GM19043 (cell line): ENCODE measurements around the gene TMEM185B.
A peak's percentile ranks its signal among the peaks of the same experiment; 100 is the strongest.
"Not testable (repeated sequence)": the region's sequence is repeated elsewhere in the genome, so short reads cannot be mapped to it uniquely, and the experiment has no call there.

ENCODE experiments used
- ATAC-seq: cut with Tn5 transposase; IDR thresholded peaks from one replicate; pipeline ENCODE4 v1.9.1; 2021; ENCODE audit warnings: low read depth; ENCODE audit not compliant: unreplicated experiment

Gene TMEM185B

DNA sequence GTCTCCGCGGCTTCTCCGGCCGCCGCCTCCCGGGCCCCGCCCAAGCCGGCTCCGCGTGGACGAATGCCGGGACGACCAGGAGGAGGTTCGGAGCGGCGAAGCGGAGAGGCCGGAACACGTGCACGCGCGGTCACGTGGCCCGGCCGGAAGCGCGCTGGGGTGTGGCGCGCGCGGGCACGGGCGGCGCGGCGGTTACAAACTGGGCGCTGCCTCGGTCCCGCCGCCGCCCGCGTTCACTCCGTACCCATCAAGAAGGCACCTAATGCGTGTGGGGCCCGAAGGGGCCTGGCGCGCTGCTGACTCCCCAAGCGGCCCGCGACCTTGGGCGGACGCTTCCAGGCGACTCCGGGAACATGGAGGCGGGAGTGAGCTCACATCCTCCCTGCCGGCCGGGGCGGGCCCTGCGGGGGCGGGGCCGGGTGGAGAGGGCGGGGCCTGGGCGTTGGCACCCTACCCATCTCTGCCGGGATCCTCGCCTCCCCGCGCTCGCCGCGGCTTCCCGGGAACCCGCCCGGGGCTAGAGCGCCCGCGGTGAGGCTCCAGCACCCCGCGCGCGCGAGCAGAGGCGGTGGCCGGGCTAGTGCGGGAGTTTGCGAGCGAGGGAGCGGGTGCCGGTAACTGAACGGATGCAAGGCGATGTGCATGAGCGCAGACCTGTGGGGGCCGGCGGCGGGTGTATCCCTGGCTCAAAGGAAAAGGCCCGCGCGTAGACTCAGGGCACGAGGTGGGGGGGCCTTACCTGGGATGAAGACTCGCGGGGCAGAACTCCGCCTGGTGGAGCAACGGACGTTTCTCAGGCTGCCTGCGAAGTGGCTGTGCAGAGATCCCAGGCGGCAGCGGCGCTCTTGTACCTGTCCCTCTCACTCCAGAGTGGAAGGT, at the start of gene TMEM185B:
Gene TMEM185B (minus strand): TSS at position 367 of the 879 bp plus-strand sequence. CDS start 424 bp downstream, outside the sequence.
- ATAC-seq = peak; percentile 82

DNA sequence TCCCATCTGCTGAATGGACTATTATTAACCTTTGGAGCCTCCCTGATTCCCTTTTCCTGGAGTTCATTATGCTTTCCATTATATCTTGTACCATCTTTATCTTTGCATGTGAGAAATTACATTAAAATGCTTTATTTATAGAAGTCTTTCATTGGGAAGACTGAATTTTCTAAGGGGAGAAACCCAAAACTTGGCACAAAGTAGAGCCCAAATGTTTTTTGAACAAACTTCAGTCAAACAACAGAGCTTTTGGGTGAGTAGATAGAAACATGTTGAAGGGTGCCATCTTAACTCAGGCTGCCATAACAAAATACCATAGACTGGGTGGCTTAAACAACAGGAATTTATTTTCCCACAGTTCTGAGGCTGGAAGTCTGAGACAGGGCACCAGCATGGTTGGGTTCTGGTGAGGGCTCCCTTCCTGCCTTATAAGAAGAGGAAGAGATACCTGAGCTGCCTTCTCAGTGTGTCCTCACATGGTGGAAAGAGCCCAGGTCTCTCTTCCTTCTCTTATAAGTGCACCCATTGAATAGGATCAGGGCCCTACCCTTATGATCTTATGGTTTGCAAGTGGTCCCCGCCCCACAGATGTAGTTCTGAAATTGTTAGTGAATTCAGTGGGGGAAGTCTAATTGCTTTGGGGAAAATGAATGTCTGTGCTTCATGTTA, 48.6 kb upstream of the TMEM185B start:
- ATAC-seq = no peak

DNA sequence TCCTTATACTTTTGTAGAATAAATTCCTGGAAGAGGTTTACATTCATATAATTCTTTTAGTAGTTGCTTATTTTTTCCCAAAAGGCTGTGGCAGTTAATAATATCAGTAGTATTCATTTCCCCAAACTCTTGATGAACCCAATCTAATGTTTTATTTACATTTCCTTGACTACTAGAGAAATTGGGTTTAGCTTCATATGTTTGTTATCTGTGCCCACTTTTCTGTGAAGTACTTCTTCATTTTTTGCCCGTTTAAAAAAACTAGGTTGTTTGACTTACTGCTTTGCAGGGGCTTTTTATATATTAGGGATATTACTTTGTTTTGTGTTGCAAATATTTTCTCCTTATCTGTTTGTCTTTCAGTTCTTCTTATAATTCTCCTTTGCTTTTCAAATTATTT, 46.6 kb upstream of the TMEM185B start:
- ATAC-seq = no peak

DNA sequence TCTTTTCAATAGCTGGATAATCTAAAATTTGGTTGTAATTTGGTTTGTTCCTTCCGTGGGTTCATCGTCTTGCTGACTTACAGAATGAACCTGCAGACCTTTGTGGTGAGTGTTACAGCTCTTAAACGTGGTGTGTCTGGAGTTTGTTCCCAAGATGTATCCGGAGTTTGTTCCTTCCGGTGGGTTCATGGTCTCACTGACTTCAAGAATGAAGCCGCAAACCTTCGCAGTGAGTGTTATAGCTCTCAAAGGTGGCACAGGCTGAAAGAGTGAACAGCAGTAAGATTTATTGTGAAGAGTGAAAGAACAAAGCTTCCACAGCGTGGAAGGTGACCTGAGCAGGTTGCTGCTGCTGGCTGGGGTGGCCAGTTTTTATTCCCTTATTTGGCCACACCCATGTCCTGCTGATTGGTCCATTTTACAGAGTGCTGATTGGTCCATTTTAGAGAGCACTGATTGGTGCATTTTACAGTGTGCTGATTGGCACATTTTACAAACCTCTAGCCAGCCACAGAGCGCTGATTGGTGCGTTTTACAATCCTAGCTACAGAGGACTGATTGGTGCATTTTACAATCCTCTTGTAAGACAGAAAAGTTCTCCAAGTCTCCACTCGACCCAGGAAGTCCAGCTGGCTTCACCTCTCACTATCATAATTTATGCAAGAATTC, 46.0 kb upstream of the TMEM185B start:
- ATAC-seq = no peak

- ATAC-seq = no peak
These were observed 44.1 kb upstream of the TMEM185B start for GRCh38 chr2:120267348-120267747.

DNA sequence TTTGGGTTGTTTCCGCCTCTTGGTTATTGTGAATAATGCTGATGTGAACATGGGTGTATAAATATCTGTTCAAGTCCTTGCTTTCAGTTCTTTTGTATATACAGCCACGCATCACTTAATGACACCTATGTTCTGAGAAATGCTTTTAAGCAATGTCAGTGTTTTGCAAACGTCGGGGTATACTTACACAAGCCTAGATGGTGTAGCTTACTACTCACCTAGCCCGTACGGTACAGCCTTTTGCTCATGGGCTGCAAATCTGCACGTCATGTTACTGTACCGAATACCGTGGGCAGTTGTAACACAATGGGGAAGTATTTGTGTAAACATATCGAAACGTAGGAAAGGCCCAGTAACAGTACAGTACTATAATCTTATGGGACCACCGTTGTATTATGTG, 41.8 kb upstream of the TMEM185B start:
- ATAC-seq = peak; percentile 44

DNA sequence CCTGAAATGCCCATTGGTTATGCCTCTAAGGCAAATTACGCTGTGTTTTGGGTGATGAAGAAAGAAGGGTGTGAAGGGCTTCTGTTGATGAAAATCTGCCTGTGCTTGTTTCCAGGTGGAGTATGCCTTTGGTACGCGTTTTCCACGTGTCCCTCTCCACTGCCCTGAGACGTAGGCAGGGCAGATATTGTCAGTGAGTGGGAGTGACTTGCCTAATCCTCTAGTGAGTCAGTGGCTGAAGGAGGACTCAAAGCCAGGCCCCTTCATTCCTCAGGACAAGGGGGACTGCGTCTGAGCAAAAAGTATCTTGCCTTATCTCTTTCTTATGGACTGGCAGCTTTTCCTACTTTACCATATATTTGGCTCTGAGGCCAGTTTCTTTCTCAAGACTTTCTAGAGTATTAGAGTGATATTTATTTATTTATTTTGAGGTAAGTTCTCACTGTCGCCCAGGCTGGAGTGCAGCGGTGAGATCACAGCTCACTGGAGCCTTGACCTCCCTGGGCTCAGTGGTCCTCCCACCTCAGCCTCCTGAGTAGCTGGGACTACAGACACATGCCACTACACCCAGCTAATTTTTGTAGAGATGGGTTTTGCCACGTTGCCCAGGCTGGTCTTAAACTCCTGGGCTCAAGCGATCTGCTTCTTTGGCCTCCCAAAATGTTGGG, 39.7 kb upstream of the TMEM185B start:
- no peak for ATAC-seq

- ATAC-seq = no peak
These were observed 39.0 kb upstream of the TMEM185B start for GRCh38 chr2:120262150-120262549.

GRCh38 chr2:120261387-120262006, 38.3 kb upstream of the TMEM185B start:
- ATAC-seq = peak; percentile 75

DNA sequence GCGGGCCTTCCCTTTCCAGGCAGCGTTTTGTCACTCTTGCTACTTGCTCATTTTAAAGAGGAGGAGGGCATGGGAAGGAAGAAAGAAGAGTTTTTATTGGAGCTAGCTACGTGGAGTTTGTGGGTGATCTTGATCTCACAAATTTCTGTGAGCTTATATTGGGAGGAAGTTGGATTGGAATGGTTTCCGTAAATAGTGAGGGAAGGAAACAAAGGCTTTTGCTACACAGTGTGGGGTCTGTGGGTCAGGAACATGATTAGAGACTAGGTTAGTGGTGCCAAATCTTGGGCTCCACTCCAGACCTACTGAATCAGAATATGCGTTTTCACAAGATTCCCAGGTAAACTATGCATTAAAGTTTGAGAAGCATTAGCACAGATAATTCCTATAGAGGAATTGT, 37.5 kb upstream of the TMEM185B start:
- ATAC-seq = no peak

DNA sequence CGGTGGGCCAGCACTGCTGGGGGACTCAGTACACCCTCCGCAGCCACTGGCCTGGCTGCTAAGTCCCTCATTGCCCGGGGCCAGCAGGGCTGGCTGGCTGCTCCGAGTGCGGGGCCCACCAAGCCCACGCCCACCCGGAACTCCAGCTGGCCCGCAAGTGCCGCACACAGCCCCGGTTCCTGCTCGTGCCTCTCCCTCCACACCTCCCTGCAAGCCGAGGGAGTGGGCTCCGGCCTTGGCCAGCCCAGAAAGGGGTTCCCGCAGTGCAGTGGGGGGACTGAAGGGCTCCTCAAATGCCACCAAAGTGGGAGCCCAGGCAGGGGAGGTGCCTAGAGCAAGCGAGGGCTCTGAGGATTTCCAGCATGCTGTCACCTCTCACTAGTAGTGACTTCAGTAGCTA, 36.7 kb upstream of the TMEM185B start:
- ATAC-seq = not testable (repeated sequence)

- no peak for ATAC-seq
These were observed 35.0 kb upstream of the TMEM185B start for GRCh38 chr2:120258196-120258595.

DNA sequence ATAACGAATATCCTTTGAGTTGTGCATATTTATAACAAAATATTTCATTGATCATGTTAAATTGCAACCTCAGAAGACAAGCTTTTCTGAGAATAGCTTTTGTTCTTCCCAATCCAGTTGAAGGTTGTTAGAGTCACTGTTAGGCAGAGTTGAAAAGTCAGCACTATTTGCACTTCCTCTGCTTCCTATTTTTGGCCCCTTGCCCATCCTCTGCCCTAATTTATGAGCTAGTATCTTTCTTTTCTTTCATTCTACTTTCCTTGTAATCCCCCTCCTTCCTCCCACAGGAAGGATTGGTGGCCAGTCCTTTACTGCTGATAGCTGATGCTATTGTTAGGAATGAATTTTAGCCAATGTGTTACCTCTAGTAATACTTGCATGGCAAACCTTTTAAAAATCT, 34.3 kb upstream of the TMEM185B start:
- ATAC-seq = no peak

DNA sequence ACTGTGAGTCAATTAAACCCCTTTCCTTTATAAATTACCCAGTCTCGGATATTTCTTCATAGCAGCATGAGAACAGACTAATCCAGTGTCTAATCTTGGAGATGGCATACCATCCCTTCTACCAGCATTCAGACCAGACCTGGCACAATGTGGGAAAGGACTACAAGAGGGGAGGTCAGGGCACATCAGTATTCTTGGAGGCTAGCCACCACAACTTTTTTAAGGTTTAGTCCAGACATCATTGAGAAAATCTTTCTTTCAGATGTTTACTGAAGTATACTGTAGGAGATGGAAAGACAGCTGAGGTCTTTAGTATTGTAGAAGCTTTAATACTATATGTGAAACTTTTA, 33.4 kb upstream of the TMEM185B start:
- no peak for ATAC-seq

DNA sequence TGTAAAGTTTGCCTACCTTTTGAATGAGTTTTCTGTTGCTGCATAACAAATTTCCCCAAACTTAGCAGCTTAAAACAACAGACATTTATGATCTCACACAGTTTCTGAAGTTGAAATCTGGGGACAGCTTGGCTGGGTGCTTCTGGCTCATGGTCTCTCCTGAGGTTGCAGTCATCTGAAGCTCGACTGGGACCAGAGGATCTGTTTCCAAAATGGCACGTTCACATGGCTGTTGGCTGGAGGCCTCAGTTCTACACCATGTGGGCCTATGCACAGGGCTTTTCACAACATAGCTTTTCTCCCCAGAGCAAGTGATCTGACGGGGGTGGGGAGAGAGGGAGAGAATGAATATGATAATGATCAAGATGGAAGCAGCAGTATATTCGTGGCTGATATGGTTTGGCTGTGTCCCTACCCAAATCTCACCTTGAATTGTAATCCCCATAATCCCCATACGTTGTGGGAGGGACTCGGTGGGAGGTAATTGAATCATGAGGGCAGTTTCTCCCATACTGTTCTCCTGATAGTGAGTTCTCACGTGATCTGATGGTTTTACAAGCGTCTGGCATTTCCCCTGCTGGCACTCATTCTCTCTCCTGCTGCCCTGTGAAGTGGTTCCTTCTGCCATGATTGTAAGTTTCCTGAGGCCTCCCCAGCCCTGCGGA, 32.9 kb upstream of the TMEM185B start:
- no peak for ATAC-seq

DNA sequence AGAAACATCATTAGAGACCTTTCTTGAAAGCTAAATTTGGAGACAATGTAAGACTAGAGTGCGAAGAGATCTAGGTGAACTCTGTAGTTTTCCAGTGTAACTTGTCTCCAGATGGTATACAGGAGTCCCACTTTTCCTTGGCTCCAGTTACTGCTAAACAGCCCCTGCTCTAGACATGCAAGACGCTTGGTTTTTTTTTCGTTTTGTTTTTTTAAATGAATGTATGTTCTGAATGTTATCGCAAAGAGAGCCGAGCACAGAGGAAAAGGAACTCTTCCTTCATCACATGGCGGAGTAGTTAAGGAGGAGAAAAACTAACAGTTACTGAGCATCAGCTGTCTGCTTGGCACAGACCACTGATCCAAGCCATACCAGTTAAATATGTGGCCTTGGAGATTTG, 31.9 kb upstream of the TMEM185B start:
- no peak for ATAC-seq

DNA sequence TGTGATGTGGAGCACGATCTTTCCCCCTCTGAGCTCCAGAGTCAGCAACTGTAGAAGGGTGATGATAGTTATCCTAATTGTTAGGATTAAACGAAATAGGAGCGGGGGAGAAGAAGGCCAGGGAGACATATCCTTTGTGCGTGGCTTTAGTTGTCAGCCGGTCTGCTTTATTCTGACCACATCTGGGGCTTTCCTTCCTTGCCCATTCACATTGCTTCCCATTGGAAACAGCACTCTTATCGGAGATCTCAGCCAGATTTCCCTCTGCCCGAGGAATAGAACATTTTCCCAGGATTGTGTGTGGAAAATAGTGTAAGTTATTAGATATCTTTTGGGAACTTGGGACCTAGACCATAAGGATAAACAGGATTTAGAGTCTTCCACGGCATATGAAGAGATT, 31.0 kb upstream of the TMEM185B start:
- ATAC-seq = no peak

GRCh38 chr2:120253021-120253882, 30.1 kb upstream of the TMEM185B start:
- peak; percentile 26 for ATAC-seq
